Duodenal mucosa (tissue), 2 donors: ENCODE measurements around the gene PITX1.
"Not testable (repeated sequence)": the region's sequence is repeated elsewhere in the genome, so short reads cannot be mapped to it uniquely, and the experiment has no call there.

ENCODE experiments used
- H3K27ac ChIP-seq: one replicate; pipeline ENCODE4 v1.7.0; 2013; ENCODE audit warnings: low read depth, low read length
- H3K27me3 ChIP-seq, 2 donors: one replicate each; pipeline ENCODE4 v1.7.0; 2013; ENCODE audit warnings: low read length in 2 of 2, control low read depth in 1 of 2; ENCODE audit not compliant: insufficient read depth in 2 of 2, control insufficient read depth in 1 of 2
- H3K36me3 ChIP-seq, 2 donors: one replicate each; pipeline ENCODE4 v1.7.0; 2013; ENCODE audit warnings: low read length in 2 of 2, control low read depth in 1 of 2; ENCODE audit not compliant: insufficient read depth in 2 of 2, control insufficient read depth in 1 of 2
- H3K4me1 ChIP-seq, 2 donors: one replicate each; pipeline ENCODE4 v1.7.0; 2013; ENCODE audit warnings: low read length in 2 of 2, control low read depth in 1 of 2; ENCODE audit not compliant: insufficient read depth in 2 of 2, control insufficient read depth in 1 of 2
- H3K4me3 ChIP-seq, 2 donors: one replicate each; pipeline ENCODE4 v1.7.0; 2013; ENCODE audit warnings: low read length in 2 of 2, low read depth in 1 of 2
- H3K9ac ChIP-seq, 2 donors: one replicate each; pipeline ENCODE4 v1.7.0; 2013; ENCODE audit warnings: low read length in 2 of 2, low read depth in 1 of 2
- H3K9me3 ChIP-seq, 2 donors: one replicate each; pipeline ENCODE4 v1.7.0; 2013; ENCODE audit warnings: low read length in 2 of 2, control low read depth in 1 of 2; ENCODE audit not compliant: control insufficient read depth in 1 of 2

The PITX1 gene

DNA sequence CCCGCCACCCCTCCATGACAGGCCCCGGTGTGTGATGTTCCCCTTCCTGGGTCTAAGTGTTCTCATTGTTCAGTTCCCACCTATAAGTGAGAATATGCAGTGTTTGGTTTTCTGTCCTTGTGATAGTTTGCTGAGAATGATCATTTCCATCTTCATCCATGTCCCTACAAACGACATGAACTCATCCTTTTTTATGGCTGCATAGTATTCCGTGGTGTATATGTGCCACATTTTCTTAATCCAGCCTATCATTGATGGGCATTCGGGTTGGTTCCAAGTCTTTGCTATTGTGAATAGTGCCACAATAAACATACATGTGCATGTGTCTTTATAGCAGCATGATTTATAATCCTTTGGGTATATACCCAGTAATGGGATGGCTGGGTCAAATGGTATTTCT lies 36.0 kb downstream of the PITX1 start:
- H3K27me3 ChIP-seq, H3K4me3 ChIP-seq, H3K9ac ChIP-seq, H3K36me3 ChIP-seq, H3K4me1 ChIP-seq, H3K27ac ChIP-seq, H3K9me3 ChIP-seq: not testable (repeated sequence)

GRCh38 chr5:134997015-134997414 lies 37.0 kb downstream of the PITX1 start:
- Histone ChIP-seq H3K9me3 (no peaks in the 10 kb centered on the region), H3K36me3 (no peaks in the 10 kb centered on the region), H3K9ac (no peak overlapping the region), H3K4me3 (no peak overlapping the region), H3K27me3 (no peaks in the 10 kb centered on the region), H3K27ac (no peak overlapping the region), H3K4me1 (no peaks in the 10 kb centered on the region)

GRCh38 chr5:134995850-134996402 lies 38.1 kb downstream of the PITX1 start:
- H3K36me3 ChIP-seq: no peaks in the 10 kb centered on the region
- no peak overlapping the region for H3K4me3 ChIP-seq
- no peaks in the 10 kb centered on the region for H3K9me3 ChIP-seq
- H3K4me1 ChIP-seq: no peaks in the 10 kb centered on the region
- no peak overlapping the region for H3K9ac ChIP-seq
- H3K27me3 ChIP-seq: no peaks in the 10 kb centered on the region
- no peak overlapping the region for H3K27ac ChIP-seq

- Histone ChIP-seq H3K27me3 (no peaks in the 10 kb centered on the region), H3K4me1 (no peaks in the 10 kb centered on the region), H3K4me3 (no peak overlapping the region), H3K9me3 (no peaks in the 10 kb centered on the region), H3K36me3 (no peaks in the 10 kb centered on the region), H3K9ac (no peak overlapping the region), H3K27ac (no peak overlapping the region)
These were observed 39.4 kb downstream of the PITX1 start for GRCh38 chr5:134994560-134995156.

GRCh38 chr5:134993161-134993560 lies 40.9 kb downstream of the PITX1 start:
- H3K9ac ChIP-seq: no peak overlapping the region
- H3K9me3 ChIP-seq: no peaks in the 10 kb centered on the region
- H3K36me3 ChIP-seq: no peaks in the 10 kb centered on the region
- H3K27ac ChIP-seq: no peak overlapping the region
- no peak overlapping the region for H3K4me3 ChIP-seq
- no peaks in the 10 kb centered on the region for H3K4me1 ChIP-seq
- H3K27me3 ChIP-seq: no peaks in the 10 kb centered on the region

DNA sequence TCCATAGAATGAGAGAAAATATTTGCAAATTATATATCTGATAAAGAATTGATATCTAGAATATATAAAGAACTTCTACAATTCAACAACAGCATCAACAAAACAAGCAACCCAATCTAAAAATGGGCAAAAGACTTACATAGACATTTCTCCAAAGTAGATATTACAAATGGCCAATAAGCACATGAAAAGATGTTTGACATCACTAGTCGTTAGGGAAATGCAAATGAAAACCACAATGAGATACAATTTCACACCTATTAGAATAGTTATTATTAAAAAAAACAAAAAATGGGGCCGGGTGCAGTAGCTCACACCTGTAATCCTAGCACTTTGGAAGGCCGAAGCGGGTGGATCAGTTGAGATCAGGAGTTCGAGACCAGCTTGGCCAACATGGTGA lies 41.9 kb downstream of the PITX1 start:
- no peak overlapping the region for H3K27ac ChIP-seq
- no peaks in the 10 kb centered on the region for H3K4me1 ChIP-seq
- H3K9ac ChIP-seq: no peak overlapping the region
- no peaks in the 10 kb centered on the region for H3K9me3 ChIP-seq
- H3K27me3 ChIP-seq: no peaks in the 10 kb centered on the region
- no peaks in the 10 kb centered on the region for H3K36me3 ChIP-seq
- H3K4me3 ChIP-seq: no peak overlapping the region

DNA sequence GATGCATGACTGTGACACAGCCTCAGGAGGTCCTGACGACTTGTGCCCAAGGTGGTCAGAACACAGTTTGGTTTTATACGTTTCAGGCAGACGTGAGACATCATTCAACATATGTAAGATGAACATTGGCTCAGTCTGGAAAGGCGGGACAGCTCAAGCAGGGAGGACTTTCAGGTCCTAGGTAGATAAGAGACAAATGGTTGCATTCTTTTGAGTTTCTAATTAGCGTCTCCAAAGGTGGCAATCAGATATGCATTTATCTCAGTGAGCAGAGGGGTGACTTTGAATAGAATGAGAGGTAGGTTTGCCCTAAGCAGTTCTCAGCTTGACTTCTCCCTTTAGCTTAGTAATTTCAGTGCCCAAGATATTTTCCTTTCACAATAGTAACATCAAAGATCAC lies 43.8 kb downstream of the PITX1 start:
- not testable (repeated sequence) for H3K9me3 ChIP-seq, H3K27ac ChIP-seq, H3K9ac ChIP-seq, H3K4me1 ChIP-seq, H3K36me3 ChIP-seq, H3K27me3 ChIP-seq, H3K4me3 ChIP-seq

DNA sequence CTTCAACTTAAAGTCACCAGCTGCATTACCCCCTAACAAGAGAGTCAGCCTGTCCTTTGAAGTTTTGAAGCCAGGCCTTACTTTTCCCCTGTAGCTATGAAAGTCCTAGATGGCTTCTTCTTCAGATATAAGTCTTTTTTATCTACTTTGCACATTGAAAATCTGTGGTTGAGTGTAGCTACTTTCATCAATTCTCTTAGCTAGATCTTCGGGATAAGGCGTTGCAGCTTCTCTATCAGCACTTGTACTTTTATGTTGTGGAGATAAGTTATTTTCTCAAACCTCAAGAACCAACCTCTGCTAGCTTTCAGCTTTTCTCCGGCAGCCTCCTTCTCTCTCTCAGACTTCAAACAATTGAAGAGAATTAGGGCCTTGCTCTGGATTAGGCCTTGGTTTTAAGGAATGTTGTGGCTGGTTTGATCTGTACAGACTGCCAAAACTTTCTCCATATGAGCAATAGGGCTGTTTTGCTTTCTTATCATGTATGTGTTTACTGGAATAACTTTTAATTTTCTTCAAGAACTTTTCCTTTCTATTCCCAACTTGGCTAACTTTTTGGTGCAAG lies 44.7 kb downstream of the PITX1 start:
- Histone ChIP-seq H3K27me3 (no peaks in the 10 kb centered on the region), H3K9ac (no peak overlapping the region), H3K36me3 (no peaks in the 10 kb centered on the region), H3K27ac (no peak overlapping the region), H3K4me3 (no peak overlapping the region), H3K9me3 (no peaks in the 10 kb centered on the region), H3K4me1 (no peaks in the 10 kb centered on the region)

GRCh38 chr5:134982230-134982629 lies 51.8 kb downstream of the PITX1 start:
- Histone ChIP-seq H3K36me3 (peaks cover 0 to 1% of the 10 kb centered on the region in 2 donors), H3K27ac (no peak overlapping the region), H3K4me3 (no peak overlapping the region), H3K27me3 (no peaks in the 10 kb centered on the region), H3K9me3 (peaks cover 15 to 16% of the 10 kb centered on the region in 2 donors), H3K4me1 (no peaks in the 10 kb centered on the region), H3K9ac (no peak overlapping the region)

DNA sequence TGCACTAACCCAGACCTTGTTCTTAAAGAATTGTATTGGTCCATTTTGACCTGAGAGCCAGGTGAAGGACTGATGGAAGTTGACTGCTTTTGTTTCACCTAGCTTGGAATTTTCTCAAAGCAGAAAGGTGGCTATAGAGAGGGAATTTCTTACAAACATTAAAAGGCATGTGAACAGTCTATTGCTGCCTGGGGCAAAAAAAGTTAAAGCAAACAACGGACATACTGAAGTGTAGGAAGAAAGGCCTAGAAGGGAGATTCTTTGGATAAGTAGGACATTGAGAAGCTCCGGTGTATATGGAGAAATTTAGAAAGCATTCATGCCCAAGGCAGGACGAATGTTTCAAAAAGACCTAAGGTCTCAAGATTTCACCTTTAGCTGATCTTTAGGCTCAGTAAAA lies 54.6 kb downstream of the PITX1 start:
- Histone ChIP-seq H3K4me1 (no peaks in the 10 kb centered on the region), H3K9me3 (peaks cover 16 to 19% of the 10 kb centered on the region in 2 donors), H3K4me3 (no peak overlapping the region), H3K36me3 (peaks cover 0 to 9% of the 10 kb centered on the region in 2 donors), H3K9ac (no peak overlapping the region), H3K27me3 (no peaks in the 10 kb centered on the region), H3K27ac (no peak overlapping the region)
